Colonic mucosa (tissue), 4 donors: ENCODE results near the gene GRAP2. TPM values are rescaled to one million over a fixed set of nuclear protein-coding genes. Genes with fewer than 3 reads are reported as not detected.

ENCODE experiments used
- DNase-seq: peaks from one replicate; pipeline ENCODE4 v3.0.0-alpha.2; 2020
- H3K27ac ChIP-seq: fragments of 200-600 bp; one replicate; pipeline ENCODE4 v1.8.0; 2021
- H3K27me3 ChIP-seq: fragments of 200-600 bp; one replicate; pipeline ENCODE4 v1.8.0; 2021
- H3K36me3 ChIP-seq: fragments of 200-600 bp; one replicate; pipeline ENCODE4 v1.8.0; 2021
- H3K4me1 ChIP-seq: fragments of 200-600 bp; one replicate; pipeline ENCODE4 v1.8.0; 2021; ENCODE audit warnings: mild to moderate bottlenecking
- H3K4me3 ChIP-seq: fragments of 200-600 bp; one replicate; pipeline ENCODE4 v1.8.0; 2021
- H3K9ac ChIP-seq, 2 donors: one replicate each; pipeline ENCODE4 v1.7.0; 2013; ENCODE audit warnings: control low read depth in 2 of 2, low read depth in 2 of 2, low read length in 2 of 2
- H3K9me3 ChIP-seq: fragments of 200-600 bp; one replicate; pipeline ENCODE4 v1.8.0; 2021
- intact Hi-C: fragments of 100-400 bp; cut with DNase I; formaldehyde crosslinking; loops from one replicate; pipeline ENCODE4 v1.14.1; 2022
- total RNA-seq, 2 donors: library from RNA; stranded (reverse); fragmentation: NEBNext Ultra II Directional in 1 of 2; extraction: Animal tissue kit (Norgen Biotek cat#: 25700) in 1 of 2; gene quantifications; one replicate each; pipeline ENCODE4 v1.2.1, GENCODE V29; 2021
- TF ChIP-seq, protein P1 (sequence below): fragments of 200-600 bp; IDR thresholded peaks from one replicate; pipeline ENCODE4 v1.8.0; 2022; ENCODE audit warnings: antibody characterized with exemption, mild to moderate bottlenecking
- donor health status: healthy.
- donor health status: DM: no; HTN: no; CAD: no.
- donor health status: DM: no; HTN: no; CAD: no.

The GRAP2 gene
- total RNA-seq, 2 donors from 2014 or later, result 2.1 to 4.2 TPM

GRCh38 chr22:39904862-39905261 lies 4.0 kb downstream of the GRAP2 start:
- TF ChIP-seq, protein P1, sequence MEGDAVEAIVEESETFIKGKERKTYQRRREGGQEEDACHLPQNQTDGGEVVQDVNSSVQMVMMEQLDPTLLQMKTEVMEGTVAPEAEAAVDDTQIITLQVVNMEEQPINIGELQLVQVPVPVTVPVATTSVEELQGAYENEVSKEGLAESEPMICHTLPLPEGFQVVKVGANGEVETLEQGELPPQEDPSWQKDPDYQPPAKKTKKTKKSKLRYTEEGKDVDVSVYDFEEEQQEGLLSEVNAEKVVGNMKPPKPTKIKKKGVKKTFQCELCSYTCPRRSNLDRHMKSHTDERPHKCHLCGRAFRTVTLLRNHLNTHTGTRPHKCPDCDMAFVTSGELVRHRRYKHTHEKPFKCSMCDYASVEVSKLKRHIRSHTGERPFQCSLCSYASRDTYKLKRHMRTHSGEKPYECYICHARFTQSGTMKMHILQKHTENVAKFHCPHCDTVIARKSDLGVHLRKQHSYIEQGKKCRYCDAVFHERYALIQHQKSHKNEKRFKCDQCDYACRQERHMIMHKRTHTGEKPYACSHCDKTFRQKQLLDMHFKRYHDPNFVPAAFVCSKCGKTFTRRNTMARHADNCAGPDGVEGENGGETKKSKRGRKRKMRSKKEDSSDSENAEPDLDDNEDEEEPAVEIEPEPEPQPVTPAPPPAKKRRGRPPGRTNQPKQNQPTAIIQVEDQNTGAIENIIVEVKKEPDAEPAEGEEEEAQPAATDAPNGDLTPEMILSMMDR, result no peak
- no peaks in the 10 kb centered on the region for H3K27me3 ChIP-seq
- no peak overlapping the region for H3K9ac ChIP-seq
- H3K4me3 ChIP-seq, result peak overlapping the region; percentile 1
- H3K36me3 ChIP-seq, result no peaks in the 10 kb centered on the region
- intact Hi-C loops, result no loop called here
- DNase-seq, result no peak
- H3K27ac ChIP-seq, result no peak overlapping the region
- no peaks in the 10 kb centered on the region for H3K9me3 ChIP-seq
- H3K4me1 ChIP-seq, result no peaks in the 10 kb centered on the region

DNA sequence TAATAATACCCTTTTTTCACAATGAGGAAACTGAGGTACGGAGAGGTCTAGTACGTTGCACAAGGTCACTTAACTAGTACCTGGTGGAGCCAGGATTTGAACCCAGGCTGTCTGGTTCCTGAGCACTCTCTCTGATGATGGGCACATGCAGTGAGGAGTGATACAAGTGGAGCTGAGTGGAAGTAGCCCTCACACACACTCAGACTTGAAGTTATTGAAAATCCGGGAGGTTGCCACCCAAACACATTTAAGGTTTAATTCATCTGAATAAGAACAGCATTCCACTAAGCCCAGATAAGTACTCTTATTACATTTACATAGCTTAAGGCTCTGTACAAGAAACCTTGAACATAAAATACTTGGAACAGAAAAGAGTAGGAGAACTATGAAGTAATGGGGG lies 4.8 kb downstream of the GRAP2 start:
- H3K27me3 ChIP-seq, result peaks cover 4% of the 10 kb centered on the region
- intact Hi-C loops, result no loop called here
- no peak for DNase-seq
- TF ChIP-seq, protein P1, result no peak
- H3K36me3 ChIP-seq, result no peaks in the 10 kb centered on the region
- no peak overlapping the region for H3K4me3 ChIP-seq
- no peak overlapping the region for H3K27ac ChIP-seq
- no peak overlapping the region for H3K9ac ChIP-seq
- no peaks in the 10 kb centered on the region for H3K4me1 ChIP-seq
- no peaks in the 10 kb centered on the region for H3K9me3 ChIP-seq

GRCh38 chr22:39906207-39906606 lies 5.3 kb downstream of the GRAP2 start:
- DNase-seq, result no peak
- TF ChIP-seq, protein P1, result no peak
- no peak overlapping the region for H3K4me3 ChIP-seq
- peaks cover 4% of the 10 kb centered on the region for H3K27me3 ChIP-seq
- no peaks in the 10 kb centered on the region for H3K4me1 ChIP-seq
- H3K36me3 ChIP-seq, result no peaks in the 10 kb centered on the region
- H3K27ac ChIP-seq, result no peak overlapping the region
- H3K9ac ChIP-seq, result no peak overlapping the region
- no peaks in the 10 kb centered on the region for H3K9me3 ChIP-seq
- intact Hi-C loops, result no loop called here

- Histone ChIP-seq H3K4me3 (no peak overlapping the region), H3K27me3 (peaks cover 4% of the 10 kb centered on the region), H3K9ac (no peak overlapping the region), H3K27ac (no peak overlapping the region), H3K4me1 (no peaks in the 10 kb centered on the region), H3K36me3 (no peaks in the 10 kb centered on the region), H3K9me3 (no peaks in the 10 kb centered on the region)
- TF ChIP-seq, protein P1, result no peak
- intact Hi-C loops, result no loop called here
- no peak for DNase-seq
Measured at GRCh38 chr22:39907047-39907446, 6.2 kb downstream of the GRAP2 start.

DNA sequence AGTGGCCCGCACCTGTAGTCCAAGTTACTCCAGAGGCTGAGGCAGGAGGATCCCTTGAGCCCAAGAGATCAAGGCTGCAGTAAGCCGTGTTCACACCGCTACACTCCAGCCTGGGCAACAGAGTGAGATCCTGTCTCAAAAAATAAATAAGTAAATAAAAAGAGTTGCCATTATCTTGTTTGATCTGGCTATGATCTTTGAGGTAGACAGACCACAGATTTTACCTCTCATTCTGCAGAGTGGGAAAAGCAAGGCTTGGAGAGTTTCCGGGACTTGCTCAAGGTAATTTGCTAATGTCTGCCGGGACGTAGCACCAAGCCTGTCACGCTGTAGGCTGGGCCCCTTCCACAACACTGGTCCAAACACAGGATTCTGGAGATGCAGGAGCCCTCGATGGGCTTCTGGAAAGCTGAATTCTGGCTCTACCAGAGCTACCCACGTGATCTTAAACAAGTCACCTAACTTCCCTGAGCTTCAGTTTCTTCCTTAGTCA lies 6.8 kb downstream of the GRAP2 start:
- H3K9ac ChIP-seq, result no peak overlapping the region
- no peak for DNase-seq
- peaks cover 4% of the 10 kb centered on the region for H3K27me3 ChIP-seq
- no peak overlapping the region for H3K27ac ChIP-seq
- H3K9me3 ChIP-seq, result no peaks in the 10 kb centered on the region
- TF ChIP-seq, protein P1, result no peak
- H3K4me3 ChIP-seq, result no peak overlapping the region
- H3K4me1 ChIP-seq, result no peaks in the 10 kb centered on the region
- H3K36me3 ChIP-seq, result no peaks in the 10 kb centered on the region
- intact Hi-C loops, result no loop called here
